HL-60 (cell line): ENCODE measurements around the gene MYO1D.

Source experiments
- DNase-seq, 2 experiments: peaks; one replicate each; pipeline ENCODE4 v3.0.0-alpha.2; 2010 to 2020; ENCODE audit warnings: low read depth in 1 of 2, low spot score in 1 of 2
- H3K27ac ChIP-seq: fragments of 250-450 bp; sonication (Bioruptor Pico); replicated peaks from 2 replicates; pipeline ENCODE4 v1.5.1; 2020; ENCODE audit warnings: mild to moderate bottlenecking, moderate library complexity
- H3K27me3 ChIP-seq: fragments of 250-450 bp; sonication (Bioruptor Pico); 2 replicates; pipeline ENCODE4 v1.5.1; 2021; ENCODE audit warnings: mild to moderate bottlenecking, moderate library complexity; ENCODE audit not compliant: insufficient read depth, poor library complexity, severe bottlenecking
- H3K4me3 ChIP-seq: replicated peaks from 2 replicates; pipeline ENCODE4 v1.5.1; 2011; ENCODE audit warnings: mild to moderate bottlenecking, control low read depth, low read length; ENCODE audit not compliant: insufficient read depth
- CTCF ChIP-seq: IDR thresholded peaks from one replicate; pipeline ENCODE4 v1.5.1; 2011; ENCODE audit warnings: low read length, control low read depth, inconsistent platforms; ENCODE audit not compliant: insufficient read depth
- GABPA ChIP-seq: IDR thresholded peaks from 2 replicates; pipeline ENCODE4 v1.6.1; 2012; ENCODE audit warnings: low read depth
- POLR2AphosphoS5 ChIP-seq: IDR thresholded peaks from 2 replicates; pipeline ENCODE4 v1.6.1; 2012; ENCODE audit warnings: low read depth
- REST ChIP-seq: IDR thresholded peaks from 2 replicates; pipeline ENCODE4 v1.6.1; 2012; ENCODE audit warnings: low read depth; ENCODE audit not compliant: insufficient replicate concordance
- SPI1 ChIP-seq: IDR thresholded peaks from 2 replicates; pipeline ENCODE4 v1.6.1; 2012; ENCODE audit warnings: low read depth, mild to moderate bottlenecking, borderline replicate concordance

The MYO1D gene

DNA sequence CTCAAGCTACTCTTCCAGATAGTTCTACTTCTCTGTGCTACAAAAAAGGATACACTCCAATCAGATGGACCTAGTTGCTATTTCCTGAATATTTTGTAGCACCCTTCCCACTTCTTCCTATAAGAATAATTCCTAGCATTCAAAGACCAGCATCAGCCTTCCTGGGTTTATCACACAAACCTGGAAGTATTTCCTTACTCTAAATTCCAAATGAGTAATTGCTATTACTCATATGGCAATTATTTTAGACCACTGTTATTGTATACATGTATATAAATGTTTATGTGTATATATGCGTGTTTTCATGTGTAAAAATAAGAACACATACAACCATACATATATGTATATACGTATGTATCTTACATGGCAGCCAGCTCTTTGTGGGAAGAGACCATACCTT is 130.6 kb downstream of the MYO1D start:
- no peak overlapping the region for H3K27ac ChIP-seq
- DNase-seq, result no peak

DNA sequence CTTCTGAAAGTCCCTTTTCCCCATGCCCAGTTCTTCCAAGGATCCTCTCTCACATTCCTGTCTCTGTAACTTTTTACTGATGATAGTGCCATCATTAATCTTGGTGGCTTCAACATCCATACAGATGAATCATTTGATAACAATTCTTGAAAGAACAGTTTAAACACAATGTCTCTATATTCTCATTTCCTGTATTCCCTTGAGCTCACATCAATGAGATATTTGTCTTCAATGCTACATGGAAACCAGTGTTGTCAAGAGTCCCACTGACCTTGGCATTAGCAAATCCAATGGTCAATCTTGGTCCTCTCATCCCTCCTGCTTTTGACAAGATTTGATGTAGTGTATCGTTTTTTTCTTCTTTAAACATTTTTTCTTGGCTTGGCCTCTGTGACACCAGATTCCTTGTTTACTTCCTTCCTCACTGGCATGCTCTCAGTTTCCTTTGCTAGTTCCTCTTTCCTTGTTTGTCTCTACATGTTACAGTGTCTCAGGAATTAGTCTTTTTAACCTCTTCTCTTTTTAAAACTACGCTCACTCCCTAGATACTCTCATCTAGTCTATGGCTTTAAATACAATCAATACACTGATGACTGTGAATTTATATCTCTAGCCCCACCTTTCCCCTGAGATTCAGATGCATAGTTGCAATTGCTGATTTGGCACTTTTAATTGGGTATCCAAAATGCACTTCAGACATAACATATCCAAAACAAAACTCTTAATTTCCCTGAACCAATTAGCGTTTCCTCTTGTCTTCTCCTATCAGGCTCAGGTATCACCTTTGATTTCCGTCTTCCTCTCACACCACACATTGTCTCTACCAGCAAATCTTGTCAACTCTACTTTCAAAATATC is 134.0 kb downstream of the MYO1D start:
- DNase-seq, result no peak
- Histone ChIP-seq H3K27me3 (no peaks in the 10 kb centered on the region), H3K4me3 (no peak overlapping the region), H3K27ac (no peak overlapping the region)
- TF ChIP-seq REST, result no peak
- TF ChIP-seq SPI1, result no peak
- no peak for TF ChIP-seq POLR2AphosphoS5
- TF ChIP-seq CTCF, result no peak
- TF ChIP-seq GABPA, result no peak

More for the DNA sequence above, 130.6 kb downstream of the MYO1D start:
- TF ChIP-seq GABPA (no peak), CTCF (no peak), POLR2AphosphoS5 (no peak), SPI1 (no peak), REST (no peak)
- no peak overlapping the region for H3K4me3 ChIP-seq
- H3K27me3 ChIP-seq, result no peaks in the 10 kb centered on the region

- TF ChIP-seq GABPA (no peak), CTCF (no peak), SPI1 (no peak), POLR2AphosphoS5 (no peak), REST (no peak)
- Histone ChIP-seq H3K4me3 (no peak overlapping the region), H3K27ac (no peak overlapping the region), H3K27me3 (no peaks in the 10 kb centered on the region)
- no peak for DNase-seq
These were observed 135.5 kb downstream of the MYO1D start for GRCh38 chr17:32741381-32741780.
